ENCODE data around the gene LDHB. TPM values are rescaled to one million over a fixed set of nuclear protein-coding genes. Genes with fewer than 3 reads are reported as not detected.

Gene LDHB
- total RNA-seq, 1 donor: 579 TPM

GRCh38 chr12:21642707-21643389, 14.8 kb downstream of the LDHB start:
- H3K4me3 ChIP-seq (ENCODE audit: low read depth, low read length): no peak overlapping the region
- peak; percentile 17 for DNase-seq (ENCODE audit: low read depth)
- TF ChIP-seq, protein P1, sequence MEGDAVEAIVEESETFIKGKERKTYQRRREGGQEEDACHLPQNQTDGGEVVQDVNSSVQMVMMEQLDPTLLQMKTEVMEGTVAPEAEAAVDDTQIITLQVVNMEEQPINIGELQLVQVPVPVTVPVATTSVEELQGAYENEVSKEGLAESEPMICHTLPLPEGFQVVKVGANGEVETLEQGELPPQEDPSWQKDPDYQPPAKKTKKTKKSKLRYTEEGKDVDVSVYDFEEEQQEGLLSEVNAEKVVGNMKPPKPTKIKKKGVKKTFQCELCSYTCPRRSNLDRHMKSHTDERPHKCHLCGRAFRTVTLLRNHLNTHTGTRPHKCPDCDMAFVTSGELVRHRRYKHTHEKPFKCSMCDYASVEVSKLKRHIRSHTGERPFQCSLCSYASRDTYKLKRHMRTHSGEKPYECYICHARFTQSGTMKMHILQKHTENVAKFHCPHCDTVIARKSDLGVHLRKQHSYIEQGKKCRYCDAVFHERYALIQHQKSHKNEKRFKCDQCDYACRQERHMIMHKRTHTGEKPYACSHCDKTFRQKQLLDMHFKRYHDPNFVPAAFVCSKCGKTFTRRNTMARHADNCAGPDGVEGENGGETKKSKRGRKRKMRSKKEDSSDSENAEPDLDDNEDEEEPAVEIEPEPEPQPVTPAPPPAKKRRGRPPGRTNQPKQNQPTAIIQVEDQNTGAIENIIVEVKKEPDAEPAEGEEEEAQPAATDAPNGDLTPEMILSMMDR (IDR thresholded peaks at IDR 0.05; ENCODE audit: insufficient read depth, low read length): no peak

DNA sequence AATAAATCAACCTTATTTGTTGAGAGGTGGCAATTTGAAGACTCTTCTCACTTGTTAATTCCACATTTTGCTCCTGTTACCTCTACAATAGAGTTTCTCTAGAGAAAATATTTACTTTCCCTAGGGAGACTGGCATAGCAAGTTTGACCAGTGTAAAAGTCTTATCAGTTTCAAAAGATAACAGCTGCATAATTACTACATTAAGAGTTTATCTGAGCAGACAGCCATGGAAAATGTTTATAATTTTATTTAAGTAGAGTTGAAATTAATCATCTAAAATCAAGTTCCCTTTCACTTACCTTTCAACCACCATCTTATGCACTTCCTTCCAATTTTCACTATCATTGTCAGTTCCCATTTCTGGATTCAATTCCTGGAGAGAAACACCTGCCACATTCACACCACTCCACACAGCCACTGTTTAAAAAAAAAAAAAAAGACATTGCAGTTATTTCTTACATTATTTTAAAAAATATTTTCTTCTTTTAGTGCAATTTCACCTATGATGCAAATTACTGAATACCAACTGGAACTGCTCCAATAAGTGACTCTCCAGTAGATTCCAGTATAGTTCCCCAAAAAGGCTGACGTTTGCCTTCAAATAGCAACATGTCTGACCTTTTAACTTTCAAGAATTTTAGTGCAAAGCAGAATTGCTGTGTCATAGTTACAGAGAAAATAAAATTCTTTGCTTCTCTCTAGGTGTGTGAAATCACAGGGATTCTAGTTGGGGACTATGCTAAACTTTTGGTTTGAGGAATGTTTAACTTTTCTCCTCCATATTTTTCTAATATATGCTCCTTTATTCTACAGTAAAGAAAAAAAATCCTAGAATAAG, 19.4 kb downstream of the LDHB start:
- no peak overlapping the region for H3K4me3 ChIP-seq (ENCODE audit: low read depth, low read length)
- DNase-seq (ENCODE audit: low read depth): peak; percentile 37
- TF ChIP-seq, protein P1 (IDR thresholded peaks at IDR 0.05; ENCODE audit: insufficient read depth, low read length): no peak

DNA sequence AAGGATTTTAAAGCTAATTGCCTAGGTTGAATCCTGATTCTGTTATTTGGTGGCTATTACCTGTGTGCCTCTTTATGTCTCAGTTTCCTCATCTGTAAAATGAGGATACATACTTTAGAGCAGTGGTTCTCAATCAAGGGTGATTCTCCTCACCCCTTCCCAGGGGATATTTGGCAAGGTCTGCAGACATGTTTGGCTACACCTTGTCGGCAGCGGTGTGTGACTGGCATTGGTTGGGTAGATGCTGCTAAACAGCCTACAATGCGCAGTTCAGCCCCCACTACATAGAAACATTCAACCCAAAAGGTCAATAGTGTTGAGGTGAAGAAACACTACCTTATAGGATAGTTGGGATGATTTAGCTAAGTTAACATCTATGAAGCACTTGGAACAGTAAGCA, 23.4 kb downstream of the LDHB start:
- no peak overlapping the region for H3K4me3 ChIP-seq (ENCODE audit: low read depth, low read length)
- no peak for DNase-seq (ENCODE audit: low read depth)
- TF ChIP-seq, protein P1 (IDR thresholded peaks at IDR 0.05; ENCODE audit: insufficient read depth, low read length): no peak

GRCh38 chr12:21631367-21631766, 26.3 kb downstream of the LDHB start:
- TF ChIP-seq, protein P1 (IDR thresholded peaks at IDR 0.05; ENCODE audit: insufficient read depth, low read length): no peak
- DNase-seq (ENCODE audit: low read depth): no peak
- no peak overlapping the region for H3K4me3 ChIP-seq (ENCODE audit: low read depth, low read length)

GRCh38 chr12:21627924-21628323, 29.7 kb downstream of the LDHB start:
- no peak for DNase-seq (ENCODE audit: low read depth)
- TF ChIP-seq, protein P1 (IDR thresholded peaks at IDR 0.05; ENCODE audit: insufficient read depth, low read length): no peak
- H3K4me3 ChIP-seq (ENCODE audit: low read depth, low read length): no peak overlapping the region

GRCh38 chr12:21618566-21618965, 39.1 kb downstream of the LDHB start:
- TF ChIP-seq, protein P1 (IDR thresholded peaks at IDR 0.05; ENCODE audit: insufficient read depth, low read length): no peak
- H3K4me3 ChIP-seq (ENCODE audit: low read depth, low read length): no peak overlapping the region
- no peak for DNase-seq (ENCODE audit: low read depth)
